SK-N-MC (cell line): ENCODE data around the gene TAF11.
"Not testable (repeated sequence)": the region's sequence is repeated elsewhere in the genome, so short reads cannot be mapped to it uniquely, and the experiment has no call there.

ENCODE experiments used
- DNase-seq: peaks from one replicate; pipeline ENCODE4 v3.0.0-alpha.2; 2011; ENCODE audit warnings: low read depth, low spot score
- H3K27ac ChIP-seq: fragments of 200-600 bp; sonication (generic); 2 replicates; pipeline ENCODE4 v1.5.1; 2016; ENCODE audit warnings: mixed run types
- H3K36me3 ChIP-seq: fragments of 200-600 bp; sonication (generic); 2 replicates; pipeline ENCODE4 v1.6.1; 2017; ENCODE audit warnings: antibody characterized with exemption, low read length, mixed read lengths; ENCODE audit not compliant: insufficient read depth
- H3K4me3 ChIP-seq: fragments of 200-600 bp; sonication (generic); 2 replicates; pipeline ENCODE4 v1.5.1; 2016
- H3K9ac ChIP-seq: fragments of 200-600 bp; sonication (generic); 2 replicates; pipeline ENCODE4 v1.8.0; 2017; ENCODE audit warnings: mixed run types, mixed read lengths; ENCODE audit not compliant: insufficient read length
- H3K9me3 ChIP-seq: fragments of 200-600 bp; sonication (generic); 2 replicates; pipeline ENCODE4 v1.6.1; 2017; ENCODE audit warnings: low read depth, mild to moderate bottlenecking, antibody characterized with exemption, low read length, moderate library complexity, mixed read lengths
- EZH2 ChIP-seq: fragments of 200-600 bp; sonication (generic); IDR thresholded peaks from one replicate; pipeline ENCODE4 v1.6.1; 2017; ENCODE audit warnings: antibody characterized with exemption
- FOXP2 ChIP-seq: optimal IDR thresholded peaks from 2 replicates; pipeline ENCODE3; 2011; ENCODE audit warnings: mild to moderate bottlenecking, moderate library complexity; ENCODE audit not compliant: insufficient read depth; ENCODE audit errors: extremely low read length, control extremely low read depth
- POLR2AphosphoS5 ChIP-seq: IDR thresholded peaks from 2 replicates; pipeline ENCODE4 v1.6.1; 2012; ENCODE audit warnings: mild to moderate bottlenecking, low read depth, low read length, borderline replicate concordance

The TAF11 gene

DNA sequence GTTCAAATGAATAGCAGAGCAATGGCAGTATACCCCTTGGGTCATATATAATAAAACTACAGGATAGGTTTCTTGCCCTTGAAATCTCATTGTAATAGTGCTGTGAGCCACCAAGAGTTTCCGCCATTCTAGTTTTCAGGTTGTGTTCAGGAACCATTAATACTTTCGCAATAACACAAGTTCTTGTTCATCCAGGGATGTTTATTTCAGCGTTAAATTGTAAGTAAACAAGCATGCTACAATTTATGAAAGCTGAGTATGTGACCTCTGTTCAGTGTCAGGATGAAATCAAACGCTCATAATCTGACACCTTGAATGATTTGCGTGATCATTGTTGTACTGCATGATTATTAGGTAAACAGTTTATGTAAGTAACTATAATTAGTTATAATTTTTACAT is 24.0 kb upstream of the TAF11 start:
- no peak for TF ChIP-seq FOXP2
- no peak for TF ChIP-seq POLR2AphosphoS5
- no peak for TF ChIP-seq EZH2
- Histone ChIP-seq H3K9me3 (no peaks in the 10 kb centered on the region), H3K27ac (peak overlapping the region; percentile 74; the same call in 1 of the 2 replicates), H3K36me3 (no peaks in the 10 kb centered on the region), H3K9ac (no peak overlapping the region), H3K4me3 (peak overlapping the region; percentile 31; the same call in 1 of the 2 replicates)
- DNase-seq: no peak

DNA sequence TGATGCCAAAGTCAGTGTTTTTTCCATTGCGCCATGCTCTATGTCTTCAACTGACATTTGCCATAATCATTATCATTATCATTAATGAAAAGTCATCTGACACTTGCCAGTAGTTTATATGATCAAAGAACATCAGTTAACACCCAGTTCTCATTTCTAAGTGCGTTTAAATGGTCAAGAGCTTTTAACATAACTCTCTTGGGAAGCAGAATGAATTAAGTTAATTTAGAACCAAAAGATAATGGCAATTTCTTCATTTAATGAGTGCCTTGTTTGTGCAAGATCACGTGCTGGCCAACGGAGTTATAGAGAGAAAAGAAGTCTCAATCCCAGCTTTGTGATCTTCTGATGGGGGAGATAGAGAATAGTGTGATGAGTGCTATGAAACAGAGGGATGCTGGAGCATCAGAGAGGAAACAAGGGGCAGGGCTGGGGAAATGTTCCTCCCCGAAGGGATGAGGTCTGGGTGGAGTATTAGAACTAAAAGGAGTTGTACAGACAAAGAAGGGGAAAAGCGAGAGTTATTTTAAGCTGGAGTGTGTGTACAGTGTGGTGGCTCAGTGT is 21.6 kb upstream of the TAF11 start:
- no peak for TF ChIP-seq FOXP2
- no peak for TF ChIP-seq POLR2AphosphoS5
- H3K36me3 ChIP-seq: no peaks in the 10 kb centered on the region
- no peak overlapping the region for H3K9ac ChIP-seq
- H3K27ac ChIP-seq: no peak overlapping the region
- H3K4me3 ChIP-seq: no peak overlapping the region
- no peak for DNase-seq
- no peaks in the 10 kb centered on the region for H3K9me3 ChIP-seq

DNA sequence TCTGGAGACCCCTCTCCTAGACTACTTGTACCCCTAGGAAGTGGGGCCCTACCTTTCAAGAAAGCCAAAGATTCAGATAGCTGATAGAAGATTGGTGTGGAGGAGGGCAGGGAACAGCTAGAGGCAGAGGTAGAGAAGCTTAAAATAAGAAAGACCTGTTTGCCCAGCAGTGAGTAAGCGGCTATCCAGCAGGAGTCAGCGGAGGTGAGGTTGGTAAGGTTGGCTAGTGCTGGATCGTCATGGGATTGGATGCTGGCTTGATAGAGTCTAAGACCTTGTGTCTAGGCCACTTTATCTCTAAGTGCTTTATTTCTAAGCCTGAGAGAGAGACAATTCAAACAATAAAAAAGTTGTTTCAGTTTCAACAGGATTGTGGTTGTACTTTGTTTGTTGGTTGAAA is 20.4 kb upstream of the TAF11 start:
- TF ChIP-seq POLR2AphosphoS5: no peak
- TF ChIP-seq FOXP2: no peak
- TF ChIP-seq EZH2: no peak
- no peak overlapping the region for H3K9ac ChIP-seq
- no peaks in the 10 kb centered on the region for H3K36me3 ChIP-seq
- H3K27ac ChIP-seq: no peak overlapping the region
- no peaks in the 10 kb centered on the region for H3K9me3 ChIP-seq
- H3K4me3 ChIP-seq: no peak overlapping the region
- DNase-seq: no peak

DNA sequence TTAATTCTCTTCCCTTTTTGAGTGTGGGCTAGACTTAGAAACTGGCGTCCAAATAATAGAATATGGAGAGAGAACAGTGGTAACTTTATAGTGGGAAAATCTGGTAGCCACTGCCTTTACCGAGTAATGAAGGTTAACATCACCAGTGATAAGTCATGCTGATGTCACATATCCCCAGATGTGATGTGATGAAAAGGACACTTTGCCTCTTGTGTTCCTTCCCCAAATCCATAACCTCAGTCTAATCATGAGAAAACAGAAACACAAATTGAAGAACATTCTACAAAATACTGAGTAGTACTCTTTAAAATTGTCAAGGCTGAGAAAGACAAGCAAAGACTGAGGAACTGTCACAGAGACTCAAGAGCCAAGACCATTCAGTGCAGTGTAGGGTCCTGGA is 19.0 kb upstream of the TAF11 start:
- TF ChIP-seq FOXP2 (no peak), EZH2 (no peak), POLR2AphosphoS5 (no peak)
- Histone ChIP-seq H3K27ac (no peak overlapping the region), H3K9me3 (no peaks in the 10 kb centered on the region), H3K36me3 (no peaks in the 10 kb centered on the region), H3K4me3 (no peak overlapping the region), H3K9ac (no peak overlapping the region)
- no peak for DNase-seq

DNA sequence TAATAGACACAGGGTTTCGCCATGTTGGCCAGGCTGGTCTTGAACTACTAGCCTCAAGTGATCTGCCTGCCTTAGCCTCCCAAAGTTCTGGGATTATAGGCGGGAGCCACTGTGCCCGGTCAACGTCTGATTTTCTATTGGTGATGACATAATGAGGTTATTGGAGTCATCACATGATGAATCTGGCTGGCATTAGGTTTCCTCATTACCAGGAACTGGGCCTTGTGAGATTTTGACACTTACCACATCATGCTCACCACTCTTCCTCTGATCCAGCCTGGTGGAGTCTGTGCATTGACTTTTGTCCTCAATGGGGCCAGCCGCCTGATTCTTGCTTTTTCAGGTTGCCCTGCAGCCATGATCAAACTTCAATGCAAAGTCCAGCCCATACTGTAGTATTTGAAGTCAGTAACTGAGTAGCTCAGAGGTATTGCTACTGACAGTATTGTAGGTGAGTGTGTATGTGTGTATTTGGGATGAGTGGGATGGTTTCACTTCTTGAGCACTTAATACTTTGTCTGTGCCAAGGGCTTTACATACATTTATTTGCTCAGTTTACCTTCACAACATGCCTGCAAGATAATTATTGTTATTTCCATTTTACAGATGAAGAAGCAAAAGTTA is 17.3 kb upstream of the TAF11 start:
- DNase-seq: no peak
- TF ChIP-seq FOXP2: no peak
- no peaks in the 10 kb centered on the region for H3K36me3 ChIP-seq
- H3K27ac ChIP-seq: no peak overlapping the region
- no peaks in the 10 kb centered on the region for H3K9me3 ChIP-seq
- H3K4me3 ChIP-seq: no peak overlapping the region
- no peak overlapping the region for H3K9ac ChIP-seq

DNA sequence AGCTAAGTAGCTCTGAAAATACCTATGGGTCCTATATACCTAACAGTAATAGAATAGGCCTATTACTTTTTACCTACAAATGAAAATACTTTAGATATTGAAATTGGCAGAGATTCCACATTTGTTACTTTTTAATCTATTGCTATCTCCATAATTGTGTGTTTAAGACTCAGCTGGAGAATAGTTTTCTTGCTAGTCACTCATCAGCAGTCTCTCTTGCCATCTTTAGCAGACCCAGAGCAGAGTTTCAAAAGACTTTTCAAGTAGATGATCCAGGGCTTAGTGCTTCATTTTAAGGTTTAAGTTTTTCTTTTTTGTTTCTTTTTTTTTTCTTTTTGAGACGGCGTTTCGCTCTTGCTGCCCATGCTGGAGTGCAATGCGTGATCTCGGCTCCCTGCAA is 14.1 kb upstream of the TAF11 start:
- Histone ChIP-seq H3K4me3 (no peak overlapping the region), H3K27ac (no peak overlapping the region), H3K9ac (no peak overlapping the region), H3K9me3 (no peaks in the 10 kb centered on the region), H3K36me3 (no peaks in the 10 kb centered on the region)
- DNase-seq: no peak
- TF ChIP-seq POLR2AphosphoS5 (no peak), FOXP2 (no peak), EZH2 (no peak)

DNA sequence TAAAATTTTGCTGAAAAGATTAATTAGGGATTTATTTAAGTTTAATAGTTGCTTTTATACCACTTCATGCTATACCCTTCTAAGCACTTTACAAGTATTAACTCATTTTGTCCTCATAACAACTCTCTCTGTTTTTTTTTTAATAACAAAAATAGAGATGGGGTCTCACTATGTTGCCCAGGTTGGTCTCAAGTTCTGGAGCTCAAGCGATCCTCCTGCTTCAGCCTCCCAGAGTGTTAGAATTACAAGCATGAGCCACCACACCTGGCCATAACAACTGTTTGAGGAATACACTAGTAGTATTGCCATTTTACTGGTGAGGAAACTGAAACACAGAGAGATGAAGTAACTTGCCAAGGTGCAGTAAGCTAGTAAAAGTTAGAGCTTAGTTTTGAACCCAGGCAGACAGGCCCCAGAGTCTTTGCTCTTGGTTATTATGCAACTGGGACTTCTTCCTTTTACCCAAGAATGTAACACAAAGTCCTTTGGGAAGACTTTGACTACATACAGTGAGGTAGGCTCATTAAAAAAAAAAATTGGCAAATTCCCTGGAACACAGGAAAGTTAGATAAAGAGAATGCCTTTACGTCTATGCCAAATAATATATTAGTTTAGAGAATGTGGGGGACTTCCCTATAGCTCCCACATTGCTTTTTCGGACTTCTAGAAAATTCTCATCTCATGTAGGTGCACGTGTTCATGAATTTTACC is 12.6 kb upstream of the TAF11 start:
- Histone ChIP-seq H3K4me3 (no peak overlapping the region), H3K36me3 (no peaks in the 10 kb centered on the region), H3K27ac (no peak overlapping the region), H3K9ac (no peak overlapping the region), H3K9me3 (no peaks in the 10 kb centered on the region)
- no peak for DNase-seq
- TF ChIP-seq EZH2: no peak
- TF ChIP-seq POLR2AphosphoS5: no peak
- TF ChIP-seq FOXP2: no peak

DNA sequence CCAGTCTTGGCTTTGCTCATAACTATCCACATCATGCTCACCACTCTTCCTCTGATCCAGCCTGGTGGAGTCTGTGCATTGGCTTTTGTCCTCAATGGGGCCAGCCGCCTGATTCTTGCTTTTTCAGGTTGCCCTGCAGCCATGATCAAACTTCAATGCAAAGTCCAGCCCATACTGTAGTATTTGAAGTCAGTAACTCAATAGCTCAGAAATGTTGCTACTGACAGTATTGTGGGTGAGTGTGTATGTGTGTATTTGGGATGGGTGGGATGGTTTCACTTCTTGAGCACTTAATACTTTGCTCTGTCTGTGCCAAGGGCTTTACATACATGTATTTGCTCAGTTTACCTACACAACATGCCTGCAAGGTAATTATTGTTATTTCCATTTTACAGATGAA is 11.9 kb upstream of the TAF11 start:
- H3K9me3 ChIP-seq: not testable (repeated sequence)

DNA sequence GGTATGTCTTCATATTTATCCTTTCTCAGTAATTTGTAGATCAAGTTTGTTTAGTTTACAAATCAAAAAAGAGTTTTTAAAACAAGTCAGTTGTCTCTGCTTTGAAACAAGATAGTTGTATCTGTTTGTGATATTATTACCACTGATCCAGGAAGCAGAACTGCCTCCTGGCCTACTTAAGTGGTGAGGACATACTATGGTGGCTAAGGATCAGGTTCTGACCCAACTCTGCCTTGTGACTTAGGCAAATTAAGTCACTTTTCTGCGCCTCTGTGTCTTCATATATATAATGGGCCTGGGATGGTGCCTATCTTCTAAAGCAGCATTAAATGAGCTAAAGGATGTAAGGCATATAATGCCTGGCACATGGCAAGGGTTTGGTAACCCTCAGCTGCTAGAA is 9.9 kb upstream of the TAF11 start:
- Histone ChIP-seq H3K36me3 (no peaks in the 10 kb centered on the region), H3K4me3 (no peak overlapping the region), H3K9ac (no peak overlapping the region), H3K27ac (no peak overlapping the region), H3K9me3 (no peaks in the 10 kb centered on the region)
- TF ChIP-seq EZH2 (no peak), POLR2AphosphoS5 (no peak), FOXP2 (no peak)
- DNase-seq: no peak

More for the DNA sequence above, 11.9 kb upstream of the TAF11 start:
- not testable (repeated sequence) for DNase-seq, H3K4me3 ChIP-seq, H3K27ac ChIP-seq, H3K36me3 ChIP-seq, H3K9ac ChIP-seq
